GM12891 (cell line): ENCODE measurements around the gene GARIN5A.

Experiments
- DNase-seq: peaks from one replicate; pipeline ENCODE4 v3.0.0; 2011; ENCODE audit warnings: low spot score; ENCODE audit not compliant: insufficient read length
- FAIRE-seq: peaks from 2 replicates; lab custom pipeline; 2011; peaks lifted over from hg19 to GRCh38; lab: Jason Lieb, UNC
- PAX5 ChIP-seq: IDR thresholded peaks from 2 replicates; pipeline ENCODE4 v1.6.1; 2011; ENCODE audit warnings: low read length, moderate library complexity, mild to moderate bottlenecking; ENCODE audit not compliant: insufficient read depth, severe bottlenecking
- POLR2A ChIP-seq: IDR thresholded peaks from 2 replicates; pipeline ENCODE4 v1.6.1; 2011; ENCODE audit warnings: low read depth, low read length, control low read depth
- POLR2AphosphoS5 ChIP-seq: IDR thresholded peaks from 2 replicates; pipeline ENCODE4 v1.6.1; 2011; ENCODE audit warnings: low read depth, low read length, control low read depth
- POU2F2 ChIP-seq: IDR thresholded peaks from 2 replicates; pipeline ENCODE4 v1.6.1; 2011; ENCODE audit warnings: low read depth, mild to moderate bottlenecking, control low read depth, low read length, moderate library complexity
- SPI1 ChIP-seq: IDR thresholded peaks from 2 replicates; pipeline ENCODE4 v1.6.1; 2011; ENCODE audit warnings: low read depth, low read length, control low read depth
- TAF1 ChIP-seq: IDR thresholded peaks from 2 replicates; pipeline ENCODE4 v1.6.1; 2011; ENCODE audit warnings: low read depth, low read length, control low read depth

Gene GARIN5A

DNA sequence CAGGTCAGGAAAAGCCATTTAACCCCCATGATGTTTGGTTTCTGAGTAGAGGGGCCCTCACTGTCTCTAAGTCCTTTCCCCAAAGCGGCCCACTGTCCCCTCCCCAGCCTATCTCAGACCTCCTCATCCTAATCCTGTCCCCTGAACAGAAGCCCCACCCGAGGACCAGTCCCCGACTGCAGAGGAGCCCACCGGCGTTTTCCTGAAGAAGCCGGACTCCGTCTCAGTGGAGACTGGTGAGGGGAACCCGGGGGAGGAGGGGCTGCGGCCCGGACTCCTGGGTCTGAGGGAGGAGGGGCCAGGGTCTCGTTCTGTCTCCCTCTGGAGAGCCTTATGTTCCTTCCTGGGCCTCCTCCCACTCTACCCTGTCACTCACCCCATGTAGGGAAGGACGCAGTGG, 41.0 kb downstream of the GARIN5A start:
- no peak for DNase-seq
- TF ChIP-seq POU2F2 (no peak), POLR2AphosphoS5 (no peak), TAF1 (no peak), PAX5 (no peak), POLR2A (no peak), SPI1 (no peak)
- FAIRE-seq: no peak

DNA sequence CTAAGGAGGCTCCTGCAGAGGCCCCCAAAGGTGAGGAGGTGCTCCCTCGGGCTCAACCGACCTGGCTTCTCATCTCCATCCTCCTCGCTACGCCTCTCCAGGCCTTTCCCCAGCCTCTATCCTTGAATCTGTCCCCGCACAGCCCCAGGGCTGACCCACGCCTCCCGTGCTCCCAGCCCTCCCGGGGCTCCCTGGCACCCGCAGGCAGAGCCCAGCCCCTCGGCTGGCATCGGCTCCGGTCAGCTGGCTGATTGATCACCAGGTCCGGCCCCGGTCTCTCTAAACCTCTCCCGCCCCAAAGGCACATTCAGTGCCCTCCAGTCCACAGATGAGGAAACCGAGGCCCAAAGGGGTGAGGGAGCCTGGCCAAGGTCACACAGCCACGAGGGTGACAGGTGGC, 41.4 kb downstream of the GARIN5A start:
- TF ChIP-seq POLR2A (no peak), PAX5 (no peak), SPI1 (no peak), POU2F2 (no peak), POLR2AphosphoS5 (no peak), TAF1 (no peak)
- no peak for FAIRE-seq
- no peak for DNase-seq

GRCh38 chr19:50434525-50434924, 42.1 kb downstream of the GARIN5A start:
- FAIRE-seq (no peak), DNase-seq (no peak)
- TF ChIP-seq SPI1 (no peak), POU2F2 (no peak), TAF1 (no peak), PAX5 (no peak), POLR2AphosphoS5 (no peak), POLR2A (no peak)

- TF ChIP-seq PAX5 (no peak), POLR2AphosphoS5 (no peak), TAF1 (no peak), POLR2A (no peak), SPI1 (no peak), POU2F2 (no peak)
- no peak for DNase-seq
- no peak for FAIRE-seq
These were observed 43.2 kb downstream of the GARIN5A start for GRCh38 chr19:50433201-50434180.

GRCh38 chr19:50432221-50433028, 44.2 kb downstream of the GARIN5A start, which contains the start of gene MYBPC2:
MYBPC2 (plus strand) TSS chr19:50432892; CDS start chr19:50432954, 62 bp downstream.
- DNase-seq (no peak), FAIRE-seq (no peak)
- TF ChIP-seq TAF1 (no peak), POLR2AphosphoS5 (no peak), POU2F2 (no peak)

- peak; percentile 76 for DNase-seq
- peak; percentile 97 for FAIRE-seq
- TF ChIP-seq POLR2AphosphoS5 (no peak; the same call in 1 of the 2 replicates), POLR2A (peak; percentile 59; the same call in 1 of the 2 replicates)
These were observed 45.1 kb downstream of the GARIN5A start for GRCh38 chr19:50431343-50432220.

- TF ChIP-seq PAX5 (no peak), POLR2A (peak; percentile 18; the same call in 1 of the 2 replicates)
- peak; percentile 26 for FAIRE-seq
- no peak for DNase-seq
These were observed 45.7 kb downstream of the GARIN5A start for GRCh38 chr19:50430888-50431342.

- DNase-seq: no peak
- FAIRE-seq: no peak
- TF ChIP-seq TAF1 (no peak), PAX5 (no peak), POLR2A (no peak), SPI1 (no peak), POU2F2 (no peak), POLR2AphosphoS5 (no peak)
These were observed 47.7 kb downstream of the GARIN5A start for GRCh38 chr19:50428772-50429463.
